SU-DHL-6 (cell line): ENCODE data around the gene FMNL3.

Source experiments
- H2AFZ ChIP-seq: fragments of 200-600 bp; sonication (generic); 2 replicates; pipeline ENCODE4 v1.6.1; 2014; ENCODE audit warnings: low read depth, mild to moderate bottlenecking, moderate library complexity, mixed read lengths, antibody characterized with exemption, low read length; ENCODE audit not compliant: severe bottlenecking
- H3F3A ChIP-seq: fragments of 200-600 bp; shearing (Covaris generic); 2 replicates; pipeline ENCODE4 v1.6.0; 2016; ENCODE audit warnings: antibody characterized with exemption, mild to moderate bottlenecking; ENCODE audit not compliant: insufficient read depth
- H3K27ac ChIP-seq: fragments of 200-600 bp; sonication (generic); 2 replicates; pipeline ENCODE4 v1.5.1; 2016; ENCODE audit warnings: low read depth, mild to moderate bottlenecking, low read length, moderate library complexity, mixed read lengths
- H3K27me3 ChIP-seq: fragments of 200-600 bp; sonication (generic), shearing (Covaris generic); 2 replicates; pipeline ENCODE4 v1.6.0; 2014; ENCODE audit warnings: mild to moderate bottlenecking, low read length
- H3K36me3 ChIP-seq: fragments of 200-600 bp; sonication (generic); 2 replicates; pipeline ENCODE4 v1.6.1; 2014; ENCODE audit warnings: mild to moderate bottlenecking, low read length, mixed read lengths
- H3K4me2 ChIP-seq: fragments of 300-600, 200-600 bp; shearing (Covaris generic), sonication (generic); 2 replicates; pipeline ENCODE4 v1.6.0; 2014; ENCODE audit warnings: low read length, low read depth, mild to moderate bottlenecking; ENCODE audit not compliant: poor library complexity, severe bottlenecking
- H3K4me3 ChIP-seq: fragments of 200-600 bp; sonication (generic); 2 replicates; pipeline ENCODE4 v1.5.1; 2014; ENCODE audit warnings: antibody characterized with exemption, low read length, mild to moderate bottlenecking, mixed read lengths; ENCODE audit not compliant: insufficient read depth, poor library complexity, severe bottlenecking
- H3K79me2 ChIP-seq: fragments of 200-600 bp; sonication (generic); 2 replicates; pipeline ENCODE4 v1.6.1; 2014; ENCODE audit warnings: mild to moderate bottlenecking, low read length, moderate library complexity; ENCODE audit not compliant: insufficient read depth
- H3K9ac ChIP-seq: fragments of 200-600 bp; sonication (generic); 2 replicates; pipeline ENCODE4 v1.7.0; 2014; ENCODE audit warnings: mild to moderate bottlenecking, low read length
- H3K9me2 ChIP-seq: fragments of 200-600 bp; sonication (generic); replicated peaks from 2 replicates; pipeline ENCODE4 v1.6.1; 2014; ENCODE audit warnings: low read length; ENCODE audit not compliant: insufficient read depth
- H3K9me3 ChIP-seq: fragments of 200-600 bp; sonication (generic); 2 replicates; pipeline ENCODE4 v1.6.1; 2014; ENCODE audit warnings: low read length, mixed read lengths; ENCODE audit not compliant: insufficient read depth
- H4K20me1 ChIP-seq: fragments of 200-600 bp; sonication (generic); 2 replicates; pipeline ENCODE4 v1.6.1; 2014; ENCODE audit warnings: low read depth, mild to moderate bottlenecking, antibody characterized with exemption, low read length, moderate library complexity, mixed read lengths
- CTCF ChIP-seq: fragments of 200-600 bp; sonication (generic); IDR thresholded peaks from one replicate; pipeline ENCODE4 v1.5.1; 2017; ENCODE audit warnings: antibody characterized with exemption, mild to moderate bottlenecking, low read length, moderate library complexity; ENCODE audit not compliant: insufficient read depth, poor library complexity, severe bottlenecking
- EZH2phosphoT487 ChIP-seq: fragments of 200-600 bp; sonication (generic), shearing (Covaris generic); conservative IDR thresholded peaks from 2 replicates; pipeline ENCODE4 v1.6.1; 2018; ENCODE audit warnings: mild to moderate bottlenecking, antibody characterized with exemption, low read length, moderate library complexity, mixed read lengths

Gene FMNL3

GRCh38 chr12:49705479-49706134, 1.6 kb downstream of the FMNL3 start:
- H4K20me1 ChIP-seq, result peaks cover 3% of the 10 kb centered on the region; the same call in 1 of the 2 replicates
- H3K4me3 ChIP-seq, result peak overlapping the region; percentile 67
- H3K9ac ChIP-seq, result peak overlapping the region; percentile 85
- 0 out of 2 replicates have a peak, but pooled peaks cover 5% of the 10 kb centered on the region for H3F3A ChIP-seq
- H3K27me3 ChIP-seq, result no peaks in the 10 kb centered on the region
- H3K4me2 ChIP-seq, result peak overlapping the region; percentile 62
- no peaks in the 10 kb centered on the region for H3K9me3 ChIP-seq
- H3K27ac ChIP-seq, result no peak overlapping the region
- H2AFZ ChIP-seq, result no peak overlapping the region
- no peaks in the 10 kb centered on the region for H3K36me3 ChIP-seq
- H3K79me2 ChIP-seq, result peaks cover 37% of the 10 kb centered on the region
- no peaks in the 10 kb centered on the region for H3K9me2 ChIP-seq
- no peak for TF ChIP-seq CTCF

GRCh38 chr12:49703647-49704137, 3.5 kb downstream of the FMNL3 start:
- no peak for TF ChIP-seq CTCF
- no peak for TF ChIP-seq EZH2phosphoT487
- Histone ChIP-seq H3K27ac (no peak overlapping the region), H2AFZ (no peak overlapping the region), H3K4me2 (peak overlapping the region; percentile 6), H4K20me1 (peaks cover 3% of the 10 kb centered on the region; the same call in 1 of the 2 replicates), H3K9ac (no peak overlapping the region), H3K36me3 (no peaks in the 10 kb centered on the region), H3K79me2 (peaks cover 37% of the 10 kb centered on the region), H3K9me2 (no peaks in the 10 kb centered on the region), H3F3A (peaks cover 14% of the 10 kb centered on the region; the same call in 1 of the 2 replicates), H3K4me3 (no peak overlapping the region), H3K27me3 (no peaks in the 10 kb centered on the region), H3K9me3 (no peaks in the 10 kb centered on the region)

DNA sequence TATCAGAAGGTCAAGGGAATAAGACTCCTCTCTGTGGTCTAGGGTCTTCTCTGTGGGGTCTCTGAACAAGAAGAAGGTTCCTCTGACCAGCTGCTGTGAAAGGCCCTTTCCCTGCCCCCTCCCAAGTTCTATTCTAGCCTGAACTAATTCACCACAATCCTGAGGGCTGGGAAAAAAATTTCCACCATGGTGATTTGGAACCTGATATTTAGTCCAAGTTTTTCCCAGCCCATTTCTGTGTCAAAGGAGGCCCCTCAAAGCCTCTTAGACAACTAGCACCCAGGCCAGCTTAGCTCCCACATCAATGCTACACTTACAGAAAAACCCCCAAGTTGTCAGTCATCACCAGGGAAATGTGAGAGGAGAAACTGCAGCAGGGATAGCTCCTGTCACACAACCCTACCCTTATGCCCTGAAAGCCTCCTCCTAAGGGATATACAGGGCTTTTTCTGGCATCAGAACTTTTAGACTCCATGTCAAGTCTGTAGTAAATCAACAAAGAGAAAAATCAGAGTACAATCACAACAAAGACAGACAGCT, 4.5 kb downstream of the FMNL3 start:
- H3F3A ChIP-seq, result peaks cover 23% of the 10 kb centered on the region; the same call in 1 of the 2 replicates
- H3K27ac ChIP-seq, result no peak overlapping the region
- no peaks in the 10 kb centered on the region for H3K9me2 ChIP-seq
- no peak overlapping the region for H3K9ac ChIP-seq
- H4K20me1 ChIP-seq, result peaks cover 3% of the 10 kb centered on the region; the same call in 1 of the 2 replicates
- no peak for TF ChIP-seq CTCF
- no peak for TF ChIP-seq EZH2phosphoT487
- peak overlapping the region; percentile 7 for H3K4me2 ChIP-seq
- H3K27me3 ChIP-seq, result no peaks in the 10 kb centered on the region
- no peaks in the 10 kb centered on the region for H3K36me3 ChIP-seq
- H3K4me3 ChIP-seq, result no peak overlapping the region
- no peaks in the 10 kb centered on the region for H3K9me3 ChIP-seq
- H2AFZ ChIP-seq, result no peak overlapping the region
- peaks cover 46% of the 10 kb centered on the region for H3K79me2 ChIP-seq
